Activated CD4-positive, alpha-beta T cell treated with anti-CD3 and anti-CD28 coated beads, Interleukin-2, amount 10 ng/mL, durations not matched to agents 7 days and 5 days (primary cell): ENCODE results near the gene ADRA2B. TPM values are rescaled to one million over a fixed set of nuclear protein-coding genes. Genes with fewer than 3 reads are reported as not detected.
"Not testable (repeated sequence)": the region's sequence is repeated elsewhere in the genome, so short reads cannot be mapped to it uniquely, and the experiment has no call there.

Experiments
- CTCF ChIA-PET: fragments of 350-600 bp; sonication (Branson Sonifier 250); formaldehyde crosslinking; loops from one replicate; lab custom pipeline; 2021; ENCODE audit warnings: antibody characterized with exemption; lab: Charles Lee
- POLR2A ChIA-PET: fragments of 350-600 bp; sonication (Branson Sonifier 250); formaldehyde crosslinking; loops from one replicate; lab custom pipeline; 2021; ENCODE audit warnings: antibody characterized with exemption; lab: Charles Lee
- DNase-seq: peaks from one replicate; pipeline ENCODE4 v3.0.0-alpha.2; 2020
- H3K27ac Mint-ChIP-seq: one replicate; pipeline ENCODE4 v1.8.0; 2021; ENCODE audit warnings: mild to moderate bottlenecking, moderate library complexity, mixed read lengths
- H3K27me3 Mint-ChIP-seq: one replicate; pipeline ENCODE4 v1.8.0; 2021; ENCODE audit warnings: mixed read lengths
- H3K36me3 Mint-ChIP-seq: one replicate; pipeline ENCODE4 v1.8.0; 2021; ENCODE audit warnings: low read depth, mixed read lengths
- H3K4me1 Mint-ChIP-seq: one replicate; pipeline ENCODE4 v1.8.0; 2021; ENCODE audit warnings: mixed read lengths
- H3K4me3 Mint-ChIP-seq: one replicate; pipeline ENCODE4 v1.8.0; 2021; ENCODE audit warnings: mild to moderate bottlenecking, moderate library complexity, mixed read lengths
- H3K9me3 Mint-ChIP-seq: one replicate; pipeline ENCODE4 v1.8.0; 2021; ENCODE audit warnings: mixed read lengths
- total RNA-seq, 2 experiments: library from RNA; stranded (reverse); gene quantifications; one replicate each; pipeline ENCODE4 v1.2.3, GENCODE V29; 2021

The ADRA2B gene
- total RNA-seq, 2 experiments from 2014 or later, result 0.06 TPM; not detected in 1

- H3K4me3 Mint-ChIP-seq, result peak overlapping the region; percentile 57
- peaks cover 79% of the 10 kb centered on the region for H3K4me1 Mint-ChIP-seq
- ChIA-PET POLR2A (no interaction called here), CTCF (interaction anchor here (0.6 to 15.6 kb wide), 6 partner anchors 10 to 614 kb away, joined by 3 to 239 read pairs (median 6); partner anchors contain the start of gene ASTL)
- H3K27ac Mint-ChIP-seq, result peak overlapping the region; percentile 98
- peaks cover 14% of the 10 kb centered on the region for H3K36me3 Mint-ChIP-seq
- DNase-seq, result no peak
- no peaks in the 10 kb centered on the region for H3K27me3 Mint-ChIP-seq
- no peaks in the 10 kb centered on the region for H3K9me3 Mint-ChIP-seq
Observed at GRCh38 chr2:96147593-96148201, 31.3 kb upstream of the ADRA2B start.

GRCh38 chr2:96146881-96147592 is 30.7 kb upstream of the ADRA2B start:
- Mint-ChIP-seq H3K36me3 (peaks cover 14% of the 10 kb centered on the region), H3K9me3 (no peaks in the 10 kb centered on the region), H3K27me3 (no peaks in the 10 kb centered on the region), H3K4me1 (peaks cover 80% of the 10 kb centered on the region), H3K4me3 (peak overlapping the region; percentile 74), H3K27ac (peak overlapping the region; percentile 98)
- no peak for DNase-seq
- POLR2A ChIA-PET, result no interaction called here
- CTCF ChIA-PET, result interaction anchor here (0.6 to 15.6 kb wide), 5 partner anchors 9 to 29 kb away, joined by 3 to 239 read pairs (median 10); partner anchors contain the start of gene ASTL

GRCh38 chr2:96146153-96146880 is 29.9 kb upstream of the ADRA2B start:
- Mint-ChIP-seq H3K27me3 (no peaks in the 10 kb centered on the region), H3K4me3 (peak overlapping the region; percentile 74), H3K4me1 (peaks cover 76% of the 10 kb centered on the region), H3K27ac (peak overlapping the region; percentile 98), H3K36me3 (peaks cover 14% of the 10 kb centered on the region), H3K9me3 (no peaks in the 10 kb centered on the region)
- POLR2A ChIA-PET, result no interaction called here
- CTCF ChIA-PET, result interaction anchor here (0.6 to 15.6 kb wide), 5 partner anchors 9 to 30 kb away, joined by 3 to 239 read pairs (median 10); partner anchors contain the start of gene ASTL
- peak; percentile 89 for DNase-seq

- Mint-ChIP-seq H3K27ac (peak overlapping the region; percentile 98), H3K9me3 (no peaks in the 10 kb centered on the region), H3K27me3 (no peaks in the 10 kb centered on the region), H3K36me3 (peaks cover 14% of the 10 kb centered on the region), H3K4me1 (peaks cover 71% of the 10 kb centered on the region), H3K4me3 (peak overlapping the region; percentile 74)
- CTCF ChIA-PET, result interaction anchor here (3.7 to 15.6 kb wide), 2 partner anchors 8 to 30 kb away, joined by 25 to 239 read pairs; partner anchors contain the start of gene ASTL
- POLR2A ChIA-PET, result no interaction called here
- DNase-seq, result no peak
Observed at GRCh38 chr2:96145848-96146152, 29.4 kb upstream of the ADRA2B start.

GRCh38 chr2:96145036-96145847 is 28.9 kb upstream of the ADRA2B start, which contains the start of gene DUSP2:
DUSP2 (minus strand) TSS chr2:96145440; CDS start chr2:96145354, 86 bp downstream.
- CTCF ChIA-PET, result interaction anchor here (2.7 to 15.6 kb wide), 2 partner anchors 28 to 31 kb away, joined by 15 to 239 read pairs; no protein-coding TSS in a partner anchor

GRCh38 chr2:96144481-96145035 is 28.2 kb upstream of the ADRA2B start:
- peaks cover 14% of the 10 kb centered on the region for H3K36me3 Mint-ChIP-seq
- peaks cover 63% of the 10 kb centered on the region for H3K4me1 Mint-ChIP-seq
- POLR2A ChIA-PET, result interaction anchor here (1.0 to 1.6 kb wide), 2 partner anchors 13 to 30 kb away, joined by 3 to 5 read pairs; no protein-coding TSS in a partner anchor
- peak overlapping the region; percentile 96 for H3K27ac Mint-ChIP-seq
- no peaks in the 10 kb centered on the region for H3K27me3 Mint-ChIP-seq
- H3K9me3 Mint-ChIP-seq, result no peaks in the 10 kb centered on the region
- CTCF ChIA-PET, result interaction anchor here (2.7 to 15.6 kb wide), 2 partner anchors 27 to 31 kb away, joined by 15 to 239 read pairs; no protein-coding TSS in a partner anchor
- DNase-seq, result peak; percentile 38
- peak overlapping the region; percentile 92 for H3K4me3 Mint-ChIP-seq

More at GRCh38 chr2:96145036-96145847, 28.9 kb upstream of the ADRA2B start, which contains the start of gene DUSP2:
- H3K27me3 Mint-ChIP-seq, result no peaks in the 10 kb centered on the region
- DNase-seq, result peak; percentile 88
- H3K4me3 Mint-ChIP-seq, result peak within 1 kb of the TSS; percentile 92
- H3K9me3 Mint-ChIP-seq, result no peaks in the 10 kb centered on the region
- H3K4me1 Mint-ChIP-seq, result peaks cover 67% of the 10 kb centered on the region
- POLR2A ChIA-PET, result interaction anchor here (1.0 kb wide), 1 partner anchor 12 kb away, joined by 3 read pairs; no protein-coding TSS in a partner anchor
- H3K36me3 Mint-ChIP-seq, result peaks cover 14% of the 10 kb centered on the region
- peak within 1 kb of the TSS; percentile 98 for H3K27ac Mint-ChIP-seq

- H3K4me3 Mint-ChIP-seq, result peak overlapping the region; percentile 92
- DNase-seq, result peak; percentile 39
- H3K27me3 Mint-ChIP-seq, result no peaks in the 10 kb centered on the region
- H3K27ac Mint-ChIP-seq, result peak overlapping the region; percentile 96
- ChIA-PET CTCF (interaction anchor here (2.7 to 15.6 kb wide), 2 partner anchors 26 to 32 kb away, joined by 15 to 239 read pairs; no protein-coding TSS in a partner anchor), POLR2A (interaction anchor here (1.6 kb wide), 1 partner anchor 30 kb away, joined by 5 read pairs; no protein-coding TSS in a partner anchor)
- peaks cover 60% of the 10 kb centered on the region for H3K4me1 Mint-ChIP-seq
- H3K36me3 Mint-ChIP-seq, result peaks cover 14% of the 10 kb centered on the region
- no peaks in the 10 kb centered on the region for H3K9me3 Mint-ChIP-seq
Observed at GRCh38 chr2:96143848-96144480, 27.6 kb upstream of the ADRA2B start.

GRCh38 chr2:96143231-96143847 is 27.0 kb upstream of the ADRA2B start:
- H3K4me1 Mint-ChIP-seq, result peaks cover 56% of the 10 kb centered on the region
- H3K9me3 Mint-ChIP-seq, result no peaks in the 10 kb centered on the region
- POLR2A ChIA-PET, result interaction anchor here (0.6 to 1.6 kb wide), 2 partner anchors 31 to 126 kb away, joined by 4 to 5 read pairs; no protein-coding TSS in a partner anchor
- H3K36me3 Mint-ChIP-seq, result peaks cover 14% of the 10 kb centered on the region
- H3K4me3 Mint-ChIP-seq, result peak overlapping the region; percentile 92
- DNase-seq, result no peak
- CTCF ChIA-PET, result interaction anchor here (1.3 to 15.6 kb wide), 5 partner anchors 10 to 124 kb away, joined by 5 to 239 read pairs (median 6); no protein-coding TSS in a partner anchor
- no peaks in the 10 kb centered on the region for H3K27me3 Mint-ChIP-seq
- peak overlapping the region; percentile 96 for H3K27ac Mint-ChIP-seq

GRCh38 chr2:96142217-96143113 is 26.1 kb upstream of the ADRA2B start:
- ChIA-PET CTCF (interaction anchor here (1.1 to 15.6 kb wide), 8 partner anchors 9 to 124 kb away, joined by 3 to 239 read pairs (median 6); no protein-coding TSS in a partner anchor), POLR2A (interaction anchor here (1.0 kb wide), 1 partner anchor 32 kb away, joined by 5 read pairs; no protein-coding TSS in a partner anchor)
- Mint-ChIP-seq H3K4me1 (peaks cover 47% of the 10 kb centered on the region), H3K36me3 (peaks cover 14% of the 10 kb centered on the region), H3K27me3 (no peaks in the 10 kb centered on the region), H3K9me3 (no peaks in the 10 kb centered on the region), H3K4me3 (peak overlapping the region; percentile 92), H3K27ac (peak overlapping the region; percentile 72)
- DNase-seq, result peak; percentile 38

- peaks cover 39% of the 10 kb centered on the region for H3K4me1 Mint-ChIP-seq
- CTCF ChIA-PET, result interaction anchor here (1.1 to 15.6 kb wide), 5 partner anchors 25 to 60 kb away, joined by 3 to 239 read pairs (median 3); no protein-coding TSS in a partner anchor
- H3K36me3 Mint-ChIP-seq, result peaks cover 14% of the 10 kb centered on the region
- H3K9me3 Mint-ChIP-seq, H3K27ac Mint-ChIP-seq, POLR2A ChIA-PET, DNase-seq, H3K4me3 Mint-ChIP-seq, H3K27me3 Mint-ChIP-seq: not testable (repeated sequence)
Observed at GRCh38 chr2:96141624-96141967, 25.2 kb upstream of the ADRA2B start.
